Measurements from ENCODE around the gene SSU72.
"Not testable (repeated sequence)": the region's sequence is repeated elsewhere in the genome, so short reads cannot be mapped to it uniquely, and the experiment has no call there.

The SSU72 gene

DNA sequence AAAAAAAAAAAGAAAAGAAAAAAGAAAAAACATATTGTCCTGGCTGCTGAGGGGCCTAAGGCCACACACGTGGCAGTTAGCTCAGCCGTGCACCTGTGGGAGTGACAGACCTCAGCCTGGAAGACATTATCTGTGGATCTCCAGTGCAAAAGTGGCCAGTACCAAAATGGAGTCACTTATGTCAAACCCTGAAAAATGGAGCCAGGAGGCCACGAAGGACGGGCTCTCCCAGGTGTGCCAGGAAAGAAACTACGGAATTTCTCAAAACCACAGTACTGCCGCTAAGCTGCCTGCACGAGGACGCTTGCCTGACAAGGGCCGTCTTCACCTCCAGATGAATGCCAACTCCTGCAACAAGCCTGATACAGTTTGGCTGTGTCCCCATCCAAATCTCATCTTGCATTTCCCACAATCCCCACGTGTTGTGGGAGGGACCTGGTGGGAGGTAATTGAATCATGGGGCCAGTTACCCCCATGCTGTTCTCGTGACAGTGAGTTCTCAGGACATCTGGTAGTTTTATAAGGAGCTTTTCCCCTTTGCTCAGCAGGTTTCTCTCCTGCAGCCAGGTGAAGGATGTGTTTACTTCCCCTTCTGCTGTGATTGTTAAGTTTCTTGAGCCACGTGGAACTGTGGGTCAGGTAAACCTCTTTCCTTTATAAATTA, 35.3 kb upstream of the SSU72 start:
- no peak for DNase-seq

DNA sequence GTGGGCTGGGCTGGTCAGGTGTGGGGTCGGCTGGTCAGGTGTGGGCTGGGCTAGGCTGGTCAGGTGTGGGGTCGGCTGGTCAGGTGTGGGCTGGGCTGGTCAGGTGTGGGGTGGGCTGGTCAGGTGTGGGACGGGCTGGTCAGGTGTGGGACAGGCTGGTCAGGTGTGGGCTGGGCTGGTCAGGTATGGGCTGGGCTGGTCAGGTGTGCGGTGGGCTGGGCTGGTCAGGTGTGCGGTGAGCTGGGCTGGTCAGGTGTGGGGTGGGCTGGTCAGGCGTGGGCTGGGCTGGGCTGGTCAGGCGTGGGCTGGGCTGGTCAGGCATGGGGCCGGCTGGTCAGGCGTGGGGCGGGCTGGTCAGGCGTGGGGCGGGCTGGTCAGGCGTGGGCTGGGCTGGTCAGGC, 31.6 kb upstream of the SSU72 start:
- no peak for DNase-seq

DNA sequence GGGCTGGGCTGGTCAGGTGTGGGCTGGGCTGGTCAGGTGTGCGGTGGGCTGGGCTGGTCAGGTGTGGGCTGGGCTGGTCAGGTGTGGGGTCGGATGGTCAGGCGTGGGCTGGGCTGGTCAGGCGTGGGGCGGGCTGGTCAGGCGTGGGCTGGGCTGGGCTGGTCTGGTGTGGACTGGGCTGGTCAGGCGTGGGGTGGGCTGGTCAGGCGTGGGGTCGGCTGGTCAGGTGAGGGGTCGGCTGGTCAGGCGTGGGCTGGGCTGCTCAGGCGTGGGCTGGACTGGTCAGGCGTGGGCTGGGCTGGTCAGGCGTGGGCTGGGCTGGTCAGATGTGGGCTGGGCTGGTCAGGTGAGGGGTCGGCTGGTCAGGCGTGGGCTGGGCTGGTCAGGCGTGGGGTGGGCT, 31.1 kb upstream of the SSU72 start:
- DNase-seq, result no peak

DNA sequence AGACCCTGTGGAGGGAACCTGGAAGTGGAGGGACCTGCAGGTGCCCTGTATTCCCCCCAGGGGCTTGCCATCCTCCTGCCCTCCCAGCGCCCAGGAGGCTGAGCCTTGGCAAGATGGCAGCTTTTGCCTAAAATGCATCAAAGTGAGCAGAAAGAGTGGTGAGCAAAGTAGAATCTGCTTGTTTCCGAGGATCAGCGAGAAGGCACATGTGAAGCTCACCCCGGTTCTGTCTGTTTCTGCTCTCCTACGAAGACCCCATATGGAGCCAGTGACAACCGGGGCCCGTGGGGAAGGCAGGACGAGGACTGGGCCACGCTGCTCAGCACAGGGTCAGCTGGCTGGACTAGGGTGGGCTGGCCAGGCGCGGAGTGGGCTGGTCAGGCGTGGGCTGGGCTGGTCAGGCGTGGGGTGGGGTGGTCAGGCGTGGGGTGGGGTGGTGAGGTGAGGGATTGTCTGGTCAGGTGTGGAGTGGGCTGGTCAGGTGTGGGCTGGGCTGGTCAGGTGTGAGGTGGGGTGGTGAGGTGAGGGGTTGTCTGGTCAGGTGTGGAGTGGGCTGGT, 30.4 kb upstream of the SSU72 start:
- no peak for DNase-seq

DNA sequence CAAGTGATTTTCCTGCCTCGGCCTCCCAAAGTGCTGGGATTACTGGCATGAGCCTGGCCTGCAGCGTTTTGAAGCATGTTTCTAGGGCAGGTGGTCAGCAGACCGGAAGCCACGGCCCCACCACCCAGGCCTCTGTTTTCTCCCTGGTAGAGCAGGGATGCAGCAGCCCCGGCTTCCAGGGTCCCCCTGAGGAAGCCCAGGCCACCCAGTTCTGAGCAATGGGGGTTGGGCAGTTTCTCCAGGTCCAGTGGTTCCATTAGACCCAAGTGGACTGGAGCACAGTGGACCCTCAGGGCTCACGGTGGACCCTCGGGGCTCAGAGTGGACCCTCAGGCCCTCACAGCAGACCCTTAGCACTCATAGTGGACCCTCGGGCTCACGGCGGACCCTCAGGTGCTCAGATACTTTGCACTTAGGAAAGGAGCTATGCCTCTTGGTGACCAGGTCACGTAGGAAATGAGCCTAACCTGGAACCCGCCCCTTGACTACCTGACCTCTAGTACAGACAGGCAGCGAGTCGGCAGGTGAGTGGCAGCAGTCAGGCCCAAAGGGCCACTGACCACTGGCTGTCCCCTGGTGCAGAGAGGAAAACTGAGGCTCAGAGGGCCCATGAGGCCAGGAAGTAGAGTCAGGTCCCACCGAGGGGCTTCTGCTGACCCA, 29.8 kb upstream of the SSU72 start:
- no peak for DNase-seq

DNA sequence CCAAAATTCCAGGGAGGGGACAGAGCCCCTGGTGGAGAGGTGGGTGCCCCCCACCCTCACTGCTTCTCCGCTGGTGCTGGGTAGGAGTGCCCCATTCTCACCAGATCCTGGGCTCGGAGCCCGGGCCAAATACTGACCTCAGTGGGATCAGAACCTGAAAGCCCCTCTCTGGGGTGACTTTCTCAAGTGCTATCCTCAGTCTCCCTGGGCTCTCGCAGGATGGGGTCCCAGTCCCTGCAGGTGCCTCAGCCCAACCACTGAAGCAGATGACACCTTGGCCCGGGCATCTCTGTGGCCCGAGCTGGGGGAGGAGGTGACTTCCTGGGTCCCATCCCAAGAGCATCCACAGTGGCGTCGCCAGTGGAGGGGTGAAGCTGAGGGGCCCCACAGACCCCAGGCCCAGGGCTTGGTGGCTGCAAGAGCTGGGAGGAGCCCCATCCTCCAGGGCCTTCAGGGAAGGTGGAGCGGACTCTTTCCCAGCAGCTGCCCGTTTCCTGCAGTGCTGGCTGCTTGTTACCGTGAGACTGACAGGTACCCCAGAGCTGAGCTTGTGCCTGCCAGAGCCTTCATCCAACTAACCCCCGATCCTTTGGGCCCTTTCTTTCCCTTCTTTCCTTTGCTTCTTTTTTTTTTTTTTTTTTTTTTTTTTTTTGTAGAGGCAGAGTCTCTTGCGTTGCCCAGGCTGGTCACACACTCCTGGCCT, 29.2 kb upstream of the SSU72 start:
- no peak for DNase-seq

DNA sequence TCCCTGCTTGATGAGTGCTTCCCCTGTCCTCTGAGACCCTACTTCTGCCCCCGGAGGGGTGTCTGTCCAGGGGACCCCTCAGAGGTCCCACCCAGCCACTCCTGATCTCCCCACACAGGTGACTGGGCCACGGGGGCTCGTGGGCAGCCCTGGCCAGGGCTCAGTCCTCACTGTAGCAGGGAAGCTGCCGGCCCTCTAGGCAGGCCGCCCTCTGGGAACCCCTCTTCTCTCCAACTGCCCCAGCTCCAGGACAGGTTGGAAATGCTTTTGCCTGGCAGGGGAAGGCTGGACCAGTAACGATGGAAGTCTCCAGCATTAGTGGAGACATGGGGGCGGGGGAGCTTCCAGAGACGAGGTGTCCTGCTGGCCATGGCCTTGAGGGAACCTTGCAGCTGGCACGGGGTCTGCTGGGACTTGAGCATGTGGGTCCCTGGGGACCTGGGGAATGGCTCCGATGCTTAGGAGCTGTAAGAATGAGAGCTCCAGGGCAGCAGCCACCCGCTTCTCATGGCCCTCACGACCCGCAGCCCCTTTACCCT, 28.4 kb upstream of the SSU72 start:
- DNase-seq, result no peak

DNA sequence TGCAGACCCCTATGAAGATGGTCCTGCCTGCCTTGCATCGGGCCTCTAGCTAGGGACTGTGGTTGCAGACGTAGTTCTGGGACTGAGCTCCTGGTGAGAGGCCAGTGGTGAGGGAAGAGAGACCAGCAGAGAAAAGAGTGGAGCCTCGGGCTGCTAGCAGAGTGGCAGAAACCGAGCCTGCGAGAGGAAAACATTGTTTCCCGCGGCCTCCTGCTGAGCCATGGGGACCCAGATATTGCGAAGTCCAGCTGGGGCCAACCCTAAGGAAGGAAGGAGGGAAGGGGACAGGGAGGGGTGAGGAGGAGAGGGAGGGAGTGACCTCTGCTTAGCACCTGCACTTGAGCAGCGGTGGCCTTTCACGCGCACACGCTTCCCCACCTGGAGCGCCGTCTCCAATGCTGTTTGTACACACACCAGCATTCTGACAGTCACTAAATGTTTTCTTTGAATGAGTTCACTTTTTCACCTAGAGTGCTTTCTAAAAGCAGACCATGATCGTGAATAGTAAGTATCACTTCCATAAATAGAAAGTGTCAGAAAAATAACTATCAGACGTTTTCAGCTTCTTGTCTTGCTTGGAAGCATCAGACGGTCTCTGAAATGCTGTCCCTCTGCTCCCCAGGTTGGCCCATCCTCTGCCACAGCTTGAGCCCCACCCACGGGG, 27.8 kb upstream of the SSU72 start:
- DNase-seq, result no peak

DNA sequence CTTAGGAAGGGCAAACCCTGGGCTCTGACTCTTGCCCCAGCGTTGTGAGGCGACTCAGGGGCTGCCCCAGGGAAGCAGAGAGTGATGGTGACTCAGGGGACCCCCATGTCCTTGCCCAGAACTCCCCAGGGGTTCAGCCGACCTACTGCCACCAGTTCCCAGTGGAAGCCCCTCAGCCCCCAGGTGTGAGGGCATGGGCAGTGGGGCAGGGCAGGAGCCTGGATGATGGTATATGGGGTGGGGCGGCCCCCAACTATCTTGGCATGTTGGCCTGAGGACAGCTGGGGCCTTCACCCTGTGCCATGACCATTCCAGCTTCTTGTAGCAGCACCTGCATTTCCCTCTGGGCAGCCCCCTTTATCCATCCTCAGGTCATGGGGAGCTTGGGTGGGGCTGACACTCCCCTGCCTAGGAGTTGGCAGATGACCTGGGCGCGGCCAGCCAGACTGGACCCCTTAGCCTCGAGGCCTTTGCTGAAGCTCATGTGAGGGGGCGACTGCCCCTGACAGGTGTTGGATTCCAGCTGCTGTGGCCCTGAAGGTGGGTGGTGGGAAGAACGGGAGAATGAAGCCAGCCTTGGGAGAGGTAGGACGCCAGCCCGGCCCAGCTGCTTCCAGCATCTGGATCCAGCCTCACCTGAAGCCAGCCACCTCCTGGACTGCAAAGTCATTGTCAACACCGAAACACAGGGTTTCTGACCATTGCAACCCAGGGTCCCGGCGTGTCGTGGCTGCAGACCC, 27.1 kb upstream of the SSU72 start:
- DNase-seq, result no peak

DNA sequence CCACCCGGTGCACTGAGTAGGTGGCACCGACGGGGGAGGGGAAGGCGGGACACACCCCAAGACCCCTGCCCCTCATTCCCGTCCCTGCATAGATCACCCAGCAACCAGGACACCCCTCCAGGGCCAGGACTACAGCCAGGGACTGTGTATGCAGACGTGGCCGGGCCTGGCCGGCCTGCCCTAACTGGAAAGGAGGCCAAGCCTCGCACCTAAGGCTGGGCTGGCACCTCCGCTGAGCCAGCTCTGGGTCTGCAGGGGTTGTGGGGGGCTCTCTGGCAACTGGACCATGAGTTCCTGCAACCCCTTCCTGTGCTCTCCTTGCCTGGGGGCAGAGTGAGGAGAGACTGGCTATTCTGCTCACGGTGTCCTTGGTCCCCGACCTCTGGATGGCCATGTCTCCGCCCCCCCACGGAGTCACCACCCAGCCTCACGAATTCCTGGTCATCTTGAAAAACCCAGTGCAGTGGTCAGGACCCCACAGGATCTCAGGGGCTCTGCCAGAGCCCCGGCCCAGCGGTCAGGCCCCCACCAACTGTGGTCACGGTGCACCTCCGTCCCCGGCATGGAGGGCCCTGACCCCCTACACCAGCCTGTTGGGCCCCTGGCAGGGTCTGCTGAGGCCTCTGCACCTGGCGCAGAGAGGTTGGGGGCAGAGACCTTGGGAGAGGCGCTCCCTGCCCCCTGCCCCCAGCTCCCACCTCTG, 26.3 kb upstream of the SSU72 start:
- no peak for DNase-seq

DNA sequence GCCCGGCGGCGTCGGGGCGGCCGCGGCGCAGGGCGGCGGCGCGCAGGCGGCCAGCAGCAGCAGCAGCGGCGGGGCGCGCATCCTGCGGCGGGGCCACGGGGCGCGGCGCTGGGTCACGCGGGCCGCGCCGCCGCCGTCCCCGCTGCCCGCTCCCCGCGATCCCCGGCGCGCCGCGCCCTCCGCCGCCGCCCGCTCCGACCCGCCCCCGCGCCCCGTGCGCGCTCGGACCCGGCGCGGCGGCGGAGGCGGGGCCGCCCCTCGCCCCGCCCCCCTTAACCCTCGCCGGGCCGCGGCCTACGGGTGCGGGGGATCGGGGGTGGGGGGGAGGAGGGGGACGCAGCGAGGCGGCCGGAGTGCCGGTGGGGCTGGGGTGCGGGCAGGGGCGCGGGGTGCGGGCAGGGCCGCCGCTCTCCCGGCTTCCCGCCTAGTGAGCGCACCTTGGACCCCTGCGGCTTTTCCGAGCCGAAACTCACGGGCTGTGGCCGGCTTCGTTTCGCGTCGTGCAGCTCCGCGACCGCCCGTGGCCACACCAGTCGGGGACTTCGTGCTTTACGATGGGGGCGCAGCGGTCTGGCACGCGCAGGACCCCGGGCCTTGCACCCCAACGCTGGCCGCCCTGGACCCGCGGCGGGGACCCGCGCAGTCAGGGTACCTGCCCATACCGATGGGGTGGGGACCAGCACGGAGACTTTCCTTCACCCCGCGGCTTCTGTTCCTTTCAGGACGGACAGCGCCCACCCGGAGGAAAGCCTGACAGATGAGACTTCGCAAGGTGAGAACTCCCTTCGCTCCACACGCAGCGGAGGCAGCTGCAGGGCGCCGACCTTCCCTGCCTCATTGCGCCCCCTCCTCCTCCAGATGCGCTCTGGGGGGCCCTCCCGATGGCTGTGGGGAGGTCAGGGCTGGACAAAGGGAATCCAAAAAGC, 25.5 kb upstream of the SSU72 start, which contains the start of gene FNDC10:
TSS of gene FNDC10 (minus strand) at position 201 of the 926 bp plus-strand sequence. CDS start at position 81, 120 bp downstream.
- DNase-seq, result no peak

DNA sequence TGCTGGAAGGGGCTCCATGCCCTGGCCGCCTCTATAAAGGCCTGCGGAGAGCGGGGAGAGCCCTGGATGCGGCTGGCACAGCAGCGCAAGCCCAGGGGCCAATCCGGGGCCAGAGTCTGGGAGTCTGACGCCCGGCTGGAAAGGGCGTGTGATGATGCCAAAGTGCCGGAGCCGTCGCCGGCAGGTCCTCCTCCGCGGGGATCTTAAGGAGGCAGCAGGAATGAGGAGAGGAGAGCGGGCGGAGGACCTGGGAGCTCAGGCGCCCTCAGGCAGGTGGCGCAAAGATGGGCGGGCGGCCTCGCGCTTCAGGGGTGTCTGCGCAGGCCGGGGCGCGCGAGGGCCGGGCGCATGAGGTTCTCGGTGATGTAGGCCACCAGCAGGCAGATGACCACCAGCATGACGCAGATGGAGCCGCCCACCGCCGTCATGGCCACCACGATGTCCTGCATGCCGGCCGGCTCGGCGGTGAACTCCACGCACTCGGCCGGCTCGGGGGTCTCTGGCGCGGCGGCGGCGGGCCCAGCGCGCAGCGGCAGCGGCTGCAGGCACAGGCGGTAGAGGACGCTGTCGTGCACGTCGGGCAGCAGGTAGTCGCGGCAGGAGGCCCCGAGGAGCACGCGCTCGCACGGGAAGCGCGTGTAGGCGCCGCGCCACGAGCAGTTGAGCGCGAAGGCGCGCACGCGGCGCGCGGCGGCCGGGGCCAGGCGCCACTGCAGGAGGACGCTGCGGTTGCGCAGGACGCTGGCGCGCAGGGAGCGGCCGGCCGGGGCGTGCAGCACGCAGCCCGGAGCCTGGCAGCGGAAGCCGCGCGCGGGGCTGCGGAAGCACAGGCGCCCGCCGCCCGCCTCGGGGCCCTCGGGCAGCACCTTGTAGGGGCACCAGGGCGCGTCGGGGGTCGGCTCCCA, 24.6 kb upstream of the SSU72 start:
- no peak for DNase-seq

DNA sequence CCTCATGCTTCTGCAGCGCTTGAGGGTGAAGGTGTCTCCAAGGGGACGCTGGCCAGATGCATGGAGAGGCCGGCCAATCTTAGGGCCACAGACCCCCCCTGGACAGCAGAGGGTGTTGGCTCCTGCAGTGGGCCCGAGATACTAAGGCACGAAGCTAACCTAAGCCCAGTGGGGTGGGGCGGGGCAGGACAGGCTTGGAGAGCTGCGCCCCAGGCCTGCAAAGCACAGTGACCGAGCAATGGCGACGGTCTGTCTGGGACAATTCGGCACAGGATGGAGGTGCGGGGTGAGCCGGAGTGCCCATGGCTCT, 24.0 kb upstream of the SSU72 start:
- no peak for DNase-seq

DNA sequence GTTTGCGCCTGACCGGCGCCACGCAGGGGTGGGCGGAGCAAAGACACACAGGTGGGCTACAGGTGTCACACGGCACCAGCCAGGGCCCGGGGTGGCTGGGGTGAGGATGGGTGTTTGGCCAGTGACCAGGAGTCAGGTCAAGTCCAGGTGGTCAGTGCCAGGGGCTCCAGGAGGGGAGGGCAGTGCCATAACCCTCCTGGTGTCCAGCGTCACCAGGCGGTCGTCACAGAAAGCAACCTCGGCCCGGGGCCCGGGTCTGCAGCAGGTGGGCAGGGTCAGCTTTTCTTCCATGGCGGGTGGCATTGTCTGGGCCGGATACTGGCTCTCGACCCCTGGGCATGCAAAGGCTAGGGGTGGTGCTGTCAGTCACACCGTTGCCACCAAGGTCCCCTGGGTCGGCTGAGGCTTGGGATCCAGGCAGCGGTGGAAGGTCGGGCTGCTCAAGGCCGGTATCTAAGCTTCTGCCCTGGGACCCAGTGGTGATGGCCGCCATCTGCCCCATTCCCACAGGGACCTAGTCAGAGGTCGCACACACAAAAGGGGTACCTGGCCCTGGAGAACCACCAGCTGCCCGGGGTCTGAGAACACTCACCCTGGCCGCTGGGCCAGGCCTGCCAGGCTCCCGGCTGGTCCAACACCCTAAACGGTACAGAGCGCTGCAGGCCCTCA, 23.5 kb upstream of the SSU72 start:
- DNase-seq, result no peak

DNA sequence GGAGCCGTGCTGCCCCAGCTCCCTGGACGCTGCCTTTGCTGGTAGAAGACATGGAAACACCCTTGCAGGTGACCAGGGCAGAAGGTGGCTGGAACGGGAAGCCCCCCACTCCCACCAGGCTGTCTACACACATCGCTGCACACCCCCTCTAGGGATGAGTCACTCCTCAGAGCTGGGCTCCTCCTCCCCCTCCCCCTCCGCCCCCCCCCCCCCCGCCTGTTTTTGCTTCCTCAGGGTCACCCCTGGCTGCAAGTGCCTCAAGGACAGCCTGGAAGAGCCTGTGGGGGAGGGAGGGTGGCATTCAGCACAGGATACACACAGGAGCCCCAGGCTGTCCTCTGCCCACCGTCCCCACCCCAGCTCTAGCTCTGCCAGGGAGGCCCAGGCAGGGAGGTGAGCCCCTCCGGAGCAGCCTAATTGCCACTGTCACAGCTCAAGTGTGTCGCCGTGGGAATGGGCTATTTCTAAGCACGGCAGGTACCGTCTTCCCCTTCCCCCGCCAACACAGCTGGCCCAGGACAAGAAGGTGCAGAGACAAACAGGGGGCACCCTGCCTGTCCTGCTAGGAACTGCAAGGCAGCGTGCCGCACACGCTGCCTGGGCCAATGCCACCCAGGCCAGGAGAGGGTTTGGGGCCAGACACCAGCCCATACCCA, 22.7 kb upstream of the SSU72 start:
- no peak for DNase-seq

DNA sequence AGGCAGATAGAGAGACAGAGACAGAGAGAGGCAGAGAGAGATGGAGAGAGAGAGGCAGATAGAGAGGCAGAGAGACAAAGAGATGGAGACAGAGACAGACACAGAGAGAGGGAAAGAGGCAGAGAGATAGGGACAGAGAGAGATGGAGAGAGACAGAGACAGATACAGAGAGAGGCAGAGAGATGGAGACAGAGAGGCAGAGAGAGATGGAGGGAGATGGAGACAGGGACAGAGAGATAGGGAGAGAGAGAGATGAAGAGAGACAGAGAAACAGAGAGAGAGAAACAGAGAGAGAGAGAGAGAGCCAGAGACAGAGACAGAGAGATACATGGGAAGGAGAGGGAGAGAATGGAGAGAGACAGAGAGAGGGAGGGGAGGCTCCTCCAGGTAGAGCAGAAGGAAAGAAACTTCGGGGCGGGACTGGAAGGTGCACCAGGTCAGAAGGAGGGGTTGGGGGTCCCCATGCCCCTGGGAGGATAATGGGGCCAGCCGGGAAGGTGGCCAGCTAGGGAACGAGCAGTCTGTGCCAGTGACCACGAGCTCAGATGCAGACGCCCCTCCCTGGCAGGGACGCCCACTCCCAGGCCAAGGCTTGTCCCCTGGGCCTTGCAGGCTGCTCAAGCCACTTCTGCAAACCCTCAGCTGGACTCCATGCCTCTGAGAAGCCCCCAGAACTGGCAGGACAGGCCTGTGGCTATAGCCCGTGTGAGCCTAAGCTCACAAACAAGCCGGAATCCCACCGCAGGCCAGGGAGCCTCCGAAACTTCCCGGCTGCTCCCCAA, 22.0 kb upstream of the SSU72 start:
- DNase-seq, result no peak

DNA sequence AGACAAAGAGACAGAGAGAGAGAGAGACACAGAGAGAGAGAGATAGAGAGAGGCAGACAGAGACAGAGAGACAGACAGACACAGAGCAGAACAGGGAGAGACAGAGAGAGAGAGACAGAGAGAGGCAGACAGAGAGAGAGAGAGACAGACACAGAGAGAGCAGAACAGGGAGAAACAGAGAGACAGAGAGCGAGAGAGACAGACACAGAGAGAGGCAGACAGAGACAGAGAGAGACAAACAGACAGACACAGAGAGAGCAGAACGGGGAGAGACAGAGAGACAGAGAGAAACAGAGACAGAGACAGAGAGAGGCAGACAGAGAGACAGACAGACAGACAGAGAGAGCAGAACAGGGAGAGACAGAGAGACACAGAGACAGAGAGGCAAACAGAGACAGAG, 20.7 kb upstream of the SSU72 start:
- not testable (repeated sequence) for DNase-seq
